ENCODE results near the gene HBP1.
"Not testable (repeated sequence)": the region's sequence is repeated elsewhere in the genome, so short reads cannot be mapped to it uniquely, and the experiment has no call there.

Gene HBP1

GRCh38 chr7:107224374-107225223 is 55.8 kb downstream of the HBP1 start:
- no peak for DNase-seq (ENCODE audit: low spot score)

GRCh38 chr7:107228291-107228690 is 59.5 kb downstream of the HBP1 start:
- no peak for DNase-seq (ENCODE audit: low spot score)

- peak; percentile 6 for DNase-seq (ENCODE audit: low spot score)
These were observed 61.5 kb downstream of the HBP1 start for GRCh38 chr7:107230334-107230733.

GRCh38 chr7:107232568-107233090 is 63.8 kb downstream of the HBP1 start:
- DNase-seq (ENCODE audit: low spot score), result peak; percentile 40

- DNase-seq (ENCODE audit: low spot score), result peak; percentile 16
These were observed 64.4 kb downstream of the HBP1 start for GRCh38 chr7:107233174-107233573.

- no peak for DNase-seq (ENCODE audit: low spot score)
These were observed 65.2 kb downstream of the HBP1 start for GRCh38 chr7:107233981-107234380.

- no peak for DNase-seq (ENCODE audit: low spot score)
These were observed 65.6 kb downstream of the HBP1 start for GRCh38 chr7:107234436-107234835.

GRCh38 chr7:107236862-107237261 is 68.1 kb downstream of the HBP1 start:
- no peak for DNase-seq (ENCODE audit: low spot score)

- no peak for DNase-seq (ENCODE audit: low spot score)
These were observed 68.6 kb downstream of the HBP1 start for GRCh38 chr7:107237451-107237850.

GRCh38 chr7:107242267-107242666 is 73.5 kb downstream of the HBP1 start:
- DNase-seq (ENCODE audit: low spot score), result no peak

GRCh38 chr7:107244613-107245012 is 75.8 kb downstream of the HBP1 start:
- DNase-seq (ENCODE audit: low spot score), result no peak

- DNase-seq (ENCODE audit: low spot score), result not testable (repeated sequence)
These were observed 78.0 kb downstream of the HBP1 start for GRCh38 chr7:107246836-107247235.

- DNase-seq (ENCODE audit: low spot score), result no peak
These were observed 79.9 kb downstream of the HBP1 start for GRCh38 chr7:107248551-107249316.

- DNase-seq (ENCODE audit: low spot score), result no peak
These were observed 83.2 kb downstream of the HBP1 start for GRCh38 chr7:107251963-107252362.
